H1 (cell line): ENCODE results near the gene ZAR1L. TPM values are rescaled to one million over a fixed set of nuclear protein-coding genes. Genes with fewer than 3 reads are reported as not detected.

Experiments used
- CTCF ChIA-PET: fragments of 300-600 bp; sonication (Branson Sonifier 250); formaldehyde crosslinking; loops from one replicate; lab custom pipeline; 2021; ENCODE audit not compliant: partially characterized antibody; lab: Charles Lee
- POLR2A ChIA-PET: fragments of 300-600 bp; sonication (Branson Sonifier 250); formaldehyde crosslinking; loops from one replicate; lab custom pipeline; 2021; ENCODE audit warnings: inconsistent platforms; ENCODE audit not compliant: partially characterized antibody; lab: Charles Lee
- DNase-seq, 2 experiments: peaks; one replicate each; pipeline versions ENCODE4 v3.0.0 to v3.0.0-alpha.2; 2010 to 2022; ENCODE audit warnings: low spot score in 2 of 2, low read depth in 1 of 2, mixed read lengths in 1 of 2
- FAIRE-seq: peaks from 2 replicates; lab custom pipeline; 2011; peaks lifted over from hg19 to GRCh38; lab: Jason Lieb, UNC
- H2AFZ ChIP-seq: 2 replicates; pipeline ENCODE4 v1.8.1; 2012; ENCODE audit warnings: low read length, inconsistent platforms
- H2AK5ac ChIP-seq: 2 replicates; pipeline ENCODE4 v1.6.1; 2013; ENCODE audit warnings: low read depth, low read length
- H2BK120ac ChIP-seq: replicated peaks from 2 replicates; pipeline ENCODE3; 2013; ENCODE audit warnings: low read depth, low read length, inconsistent platforms
- H2BK12ac ChIP-seq: 2 replicates; pipeline ENCODE4 v1.6.1; 2013; ENCODE audit warnings: low read depth, low read length
- H2BK15ac ChIP-seq: 2 replicates; pipeline ENCODE4 v1.6.1; 2013; ENCODE audit warnings: low read length
- H2BK20ac ChIP-seq: 2 replicates; pipeline ENCODE4 v1.6.1; 2013; ENCODE audit warnings: low read length
- H2BK5ac ChIP-seq: 2 replicates; pipeline ENCODE4 v1.6.1; 2013; ENCODE audit warnings: low read depth, low read length
- H3K14ac ChIP-seq: 2 replicates; pipeline ENCODE4 v1.6.1; 2013; ENCODE audit warnings: inconsistent platforms; ENCODE audit not compliant: insufficient read length
- H3K18ac ChIP-seq: 2 replicates; pipeline ENCODE4 v1.6.1; 2013; ENCODE audit warnings: low read length; ENCODE audit errors: extremely low read depth
- H3K23ac ChIP-seq: 2 replicates; pipeline ENCODE4 v1.6.1; 2013; ENCODE audit warnings: inconsistent platforms; ENCODE audit not compliant: insufficient read length
- H3K23me2 ChIP-seq: 2 replicates; pipeline ENCODE4 v1.6.1; 2013; ENCODE audit warnings: low read depth, low read length
- H3K27ac ChIP-seq: 2 replicates; pipeline ENCODE4 v1.6.1; 2011; ENCODE audit warnings: low read depth, low read length, inconsistent platforms
- H3K27me3 ChIP-seq, 4 experiments: replicated peaks in 1 of 4; 1 replicate in 1 of 4; 2 replicates in 3 of 4; pipeline versions ENCODE4 v1.6.1 to v1.8.1; 2011 to 2013; ENCODE audit warnings: low read length in 3 of 4, mild to moderate bottlenecking in 3 of 4, inconsistent platforms in 2 of 4, mixed read lengths in 2 of 4, moderate library complexity in 1 of 4; ENCODE audit not compliant: control insufficient read depth in 3 of 4, insufficient read depth in 3 of 4; ENCODE audit errors: extremely low read depth in 1 of 4
- H3K36me3 ChIP-seq, 4 experiments: 2 replicates each; pipeline versions ENCODE4 v1.6.1 to v1.8.1; 2011 to 2013; ENCODE audit warnings: mild to moderate bottlenecking in 4 of 4, low read length in 3 of 4, moderate library complexity in 2 of 4, control low read depth in 1 of 4, inconsistent platforms in 1 of 4; ENCODE audit not compliant: insufficient read depth in 4 of 4, control insufficient read depth in 2 of 4
- H3K4ac ChIP-seq: replicated peaks from 2 replicates; pipeline ENCODE3; 2013; ENCODE audit warnings: low read length, low read depth, mixed read lengths, inconsistent platforms; ENCODE audit not compliant: insufficient read length
- H3K4me1 ChIP-seq, 4 experiments: replicated peaks in 1 of 4; 1 replicate in 1 of 4; 2 replicates in 3 of 4; pipeline versions ENCODE4 v1.6.1 to v1.8.1; 2011 to 2013; ENCODE audit warnings: low read length in 3 of 4, inconsistent platforms in 2 of 4, mixed read lengths in 1 of 4; ENCODE audit not compliant: insufficient read depth in 4 of 4, control insufficient read depth in 3 of 4
- H3K4me2 ChIP-seq, 2 experiments: 2 replicates each; pipeline versions ENCODE4 v1.6.1 to v1.8.1; 2011 to 2013; ENCODE audit warnings: low read depth in 2 of 2, low read length in 2 of 2, control low read depth in 1 of 2, inconsistent platforms in 1 of 2, mild to moderate bottlenecking in 1 of 2; ENCODE audit not compliant: insufficient read depth in 1 of 2
- H3K4me3 ChIP-seq, 4 experiments: fragments of 200-600, 300-600 bp in 1 of 4; sonication (generic), shearing (Covaris generic), sonication (Bioruptor Twin) in 1 of 4; 2 replicates each; pipeline versions ENCODE4 v1.5.1 to v1.8.1; 2011 to 2016; ENCODE audit warnings: low read length in 4 of 4, low read depth in 3 of 4, control low read depth in 2 of 4, inconsistent platforms in 2 of 4, mild to moderate bottlenecking in 2 of 4, mixed read lengths in 1 of 4, moderate library complexity in 1 of 4; ENCODE audit not compliant: insufficient read depth in 2 of 4; ENCODE audit errors: extremely low read depth in 1 of 4
- H3K56ac ChIP-seq: replicated peaks from 2 replicates; pipeline ENCODE3; 2013; ENCODE audit warnings: low read depth, mild to moderate bottlenecking, mixed read lengths, low read length, inconsistent platforms; ENCODE audit not compliant: insufficient read length
- H3K79me1 ChIP-seq: 2 replicates; pipeline ENCODE4 v1.6.1; 2013; ENCODE audit warnings: low read depth, low read length, control low read depth
- H3K79me2 ChIP-seq, 2 experiments: 2 replicates each; pipeline versions ENCODE4 v1.6.1 to v1.8.1; 2012 to 2013; ENCODE audit warnings: low read length in 2 of 2, mild to moderate bottlenecking in 2 of 2, inconsistent platforms in 1 of 2; ENCODE audit not compliant: insufficient read depth in 2 of 2, control insufficient read depth in 1 of 2
- H3K9ac ChIP-seq, 4 experiments: replicated peaks in 1 of 4; 1 replicate in 1 of 4; 2 replicates in 3 of 4; pipeline versions ENCODE4 v1.6.1 to v1.8.1; 2011 to 2013; ENCODE audit warnings: low read depth in 3 of 4, low read length in 3 of 4, control low read depth in 2 of 4, mild to moderate bottlenecking in 2 of 4, moderate library complexity in 2 of 4, inconsistent platforms in 1 of 4; ENCODE audit errors: extremely low read depth in 1 of 4
- H3K9me3 ChIP-seq, 2 experiments: 2 replicates each; pipeline versions ENCODE4 v1.6.1 to v1.8.1; 2012 to 2013; ENCODE audit warnings: mild to moderate bottlenecking in 2 of 2, moderate library complexity in 2 of 2, control low read depth in 1 of 2, inconsistent platforms in 1 of 2, low read depth in 1 of 2, low read length in 1 of 2, mixed read lengths in 1 of 2; ENCODE audit not compliant: insufficient read depth in 2 of 2
- H4K20me1 ChIP-seq, 2 experiments: replicated peaks in 1 of 2; 2 replicates each; pipeline versions ENCODE3 to v1.8.1; 2011 to 2013; ENCODE audit warnings: inconsistent platforms in 2 of 2, low read length in 2 of 2, mild to moderate bottlenecking in 1 of 2; ENCODE audit not compliant: insufficient read depth in 2 of 2, control insufficient read depth in 1 of 2
- H4K5ac ChIP-seq: 2 replicates; pipeline ENCODE4 v1.6.1; 2013; ENCODE audit warnings: low read length, low read depth, mixed read lengths, inconsistent platforms; ENCODE audit not compliant: insufficient read length
- H4K8ac ChIP-seq: 2 replicates; pipeline ENCODE4 v1.8.0; 2013; ENCODE audit warnings: mild to moderate bottlenecking, moderate library complexity, low read length, inconsistent platforms; ENCODE audit not compliant: insufficient read depth; ENCODE audit errors: extremely low read depth
- H4K91ac ChIP-seq: replicated peaks from 2 replicates; pipeline ENCODE3; 2013; ENCODE audit warnings: low read length, mixed read lengths, inconsistent platforms; ENCODE audit not compliant: insufficient read length
- ASH2L ChIP-seq: fragments of 200-600, 300-600 bp; sonication (generic); IDR thresholded peaks from one replicate; pipeline ENCODE4 v1.7.1; 2017; ENCODE audit warnings: low read length
- BRCA1 ChIP-seq: IDR thresholded peaks from 2 replicates; pipeline ENCODE4 v1.6.1; 2012; ENCODE audit warnings: low read depth, low read length, improper control_type of control experiment
- CHD2 ChIP-seq: IDR thresholded peaks from 2 replicates; pipeline ENCODE4 v1.6.1; 2012; ENCODE audit warnings: low read length, improper control_type of control experiment
- EZH2 ChIP-seq: fragments of 200-600 bp; sonication (generic); IDR thresholded peaks from 2 replicates; pipeline ENCODE4 v1.7.1; 2012; ENCODE audit warnings: low read depth, mild to moderate bottlenecking, moderate library complexity, low read length, inconsistent platforms; ENCODE audit not compliant: severe bottlenecking
- GTF2F1 ChIP-seq: IDR thresholded peaks from 2 replicates; pipeline ENCODE4 v1.6.1; 2012; ENCODE audit warnings: low read depth, low read length, improper control_type of control experiment, borderline replicate concordance
- JUND ChIP-seq: IDR thresholded peaks from 2 replicates; pipeline ENCODE4 v1.6.1; 2011; ENCODE audit warnings: mild to moderate bottlenecking, improper control_type of control experiment, low read length
- KDM5A ChIP-seq: fragments of 200-600 bp; IDR thresholded peaks from 2 replicates; pipeline ENCODE4 v1.7.1; 2012; ENCODE audit warnings: mild to moderate bottlenecking, low read length, inconsistent platforms, mixed read lengths
- NRF1 ChIP-seq: IDR thresholded peaks from 2 replicates; pipeline ENCODE4 v1.6.1; 2011; ENCODE audit warnings: mild to moderate bottlenecking, low read depth, low read length, improper control_type of control experiment
- RNF2 ChIP-seq: fragments of 200-900, 300-1000 bp; sonication (generic); IDR thresholded peaks from 2 replicates; pipeline ENCODE4 v1.7.1; 2016; ENCODE audit warnings: borderline replicate concordance, low read depth, mild to moderate bottlenecking, antibody characterized with exemption, low read length; ENCODE audit not compliant: poor library complexity, severe bottlenecking; ENCODE audit errors: missing control alignments
- RXRA ChIP-seq: IDR thresholded peaks from 2 replicates; pipeline ENCODE4 v1.6.1; 2011; ENCODE audit warnings: low read depth, mild to moderate bottlenecking, low read length, moderate library complexity; ENCODE audit not compliant: insufficient read depth
- SP1 ChIP-seq: IDR thresholded peaks from 2 replicates; pipeline ENCODE4 v1.6.1; 2011; ENCODE audit warnings: low read depth, low read length
- WGBS, 2 experiments: shearing (Covaris generic) in 1 of 2; methylation state at CpG; one replicate each; pipeline versions ENCODE4 v1.1.6 to v1.1.7; 2013 to 2015; ENCODE audit warnings: low lambda C conversion rate in 2 of 2, mixed read lengths in 2 of 2, inconsistent platforms in 1 of 2, low coverage in 1 of 2, missing lambda C conversion rate in 1 of 2; ENCODE audit not compliant: insufficient replicate concordance in 2 of 2, insufficient coverage in 1 of 2, insufficient read length in 1 of 2; ENCODE audit errors: extremely low coverage in 1 of 2, missing lambda C conversion rate in 1 of 2; 5-methylcytosine and 5-hydroxymethylcytosine counted together
- polyA plus RNA-seq, 7 experiments: library from polyadenylated mRNA; depleted of rRNA in 3 of 7; stranded (reverse) in 5 of 7; unstranded in 2 of 7; fragments of >200 nt in 5 of 7; fragments of 200-250 nt in 2 of 7; gene quantifications; 1 replicate in 5 of 7; 2 replicates in 1 of 7; 4 replicates in 1 of 7; pipeline versions ENCODE4 v1.2.1 to v1.2.3, GENCODE V29; 2011 to 2013; ENCODE audit warnings: missing spikeins in 2 of 7, mixed read lengths in 2 of 7
- total RNA-seq: library from RNA; stranded (reverse); fragmentation: NEBNext Ultra II Directional; extraction: Animal tissue kit (Norgen Biotek cat#: 25700); gene quantifications from 2 replicates; pipeline ENCODE4 v1.2.1, GENCODE V29; 2021

The ZAR1L gene
- total and polyA plus RNA-seq, 2 of the 8 experiments (the other 6 are each of a cell fraction or from before 2014, with no cell fraction given): 0.19 to 0.30 TPM

- ChIA-PET POLR2A (no interaction called here), CTCF (no interaction called here)
- Histone ChIP-seq H4K91ac (no peak overlapping the region), H3K18ac (no peak overlapping the region), H3K23ac (no peak overlapping the region), H2BK15ac (no peak overlapping the region), H3K23me2 (no peaks in the 10 kb centered on the region), H3K4ac (no peak overlapping the region), H3K9me3 (no peaks in the 10 kb centered on the region), H3K27me3 (no peaks in the 10 kb centered on the region), H4K5ac (no peak overlapping the region), H3K9ac (no peak overlapping the region), H3K36me3 (peaks cover 0 to 21% (median 7%) of the 10 kb centered on the region in 4 experiments; a peak in 5 of 8 replicates), H2BK12ac (no peak overlapping the region), H4K8ac (no peak overlapping the region), H3K14ac (no peak overlapping the region), H3K4me1 (peaks cover 0 to 4% (median 0%) of the 10 kb centered on the region in 4 experiments; a peak in 2 of 7 replicates), H2BK5ac (no peak overlapping the region), H3K79me2 (no peaks in the 10 kb centered on the region), H3K4me2 (no peak overlapping the region), H3K4me3 (no peak overlapping the region), H3K79me1 (no peaks in the 10 kb centered on the region), H4K20me1 (no peaks in the 10 kb centered on the region), H3K27ac (no peak overlapping the region), H2AFZ (no peak overlapping the region), H2AK5ac (no peak overlapping the region), H2BK120ac (no peak overlapping the region), H2BK20ac (no peak overlapping the region), H3K56ac (no peak overlapping the region)
- WGBS, 2 experiments: 100% methylated on average over 1 of the region's 1 CpG; no CpG with 5 or more reads in 1 of the 2 experiments
- TF ChIP-seq JUND (no peak), ASH2L (no peak), EZH2 (no peak), KDM5A (no peak), GTF2F1 (no peak), NRF1 (no peak), RXRA (no peak), CHD2 (no peak), BRCA1 (no peak), RNF2 (no peak), SP1 (no peak)
- FAIRE-seq (no peak), DNase-seq (no peak)
Measured at GRCh38 chr13:32354040-32354439, 38.9 kb upstream of the ZAR1L start.
